Measurements from ENCODE around the gene SNRNP25.
"Not testable (repeated sequence)": the region's sequence is repeated elsewhere in the genome, so short reads cannot be mapped to it uniquely, and the experiment has no call there.

SNRNP25 gene

GRCh38 chr16:53346-54236 lies at the start of gene SNRNP25, which contains the start of gene POLR3K:
Gene SNRNP25, plus strand, starts transcription at chr16:53828. Its CDS starts 189 bp downstream, at chr16:54017.
Gene POLR3K, minus strand, starts transcription at chr16:53608. Its CDS starts 22 bp downstream, at chr16:53586.
- peak; percentile 95 for DNase-seq

- no peak for DNase-seq
These were observed 43.5 kb upstream of the SNRNP25 start for GRCh38 chr16:9903-10665.

GRCh38 chr16:10772-11171 lies 42.9 kb upstream of the SNRNP25 start:
- DNase-seq, result peak; percentile 92

- DNase-seq, result not testable (repeated sequence)
These were observed 36.4 kb upstream of the SNRNP25 start for GRCh38 chr16:17062-17765.

GRCh38 chr16:20886-21285 lies 32.7 kb upstream of the SNRNP25 start:
- DNase-seq, result not testable (repeated sequence)

GRCh38 chr16:24151-24550 lies 29.5 kb upstream of the SNRNP25 start:
- not testable (repeated sequence) for DNase-seq

GRCh38 chr16:25926-26348 lies 27.7 kb upstream of the SNRNP25 start:
- not testable (repeated sequence) for DNase-seq

GRCh38 chr16:30627-31026 lies 23.0 kb upstream of the SNRNP25 start:
- not testable (repeated sequence) for DNase-seq

- not testable (repeated sequence) for DNase-seq
These were observed 20.3 kb upstream of the SNRNP25 start for GRCh38 chr16:33154-33876.

- DNase-seq, result no peak
These were observed 19.6 kb upstream of the SNRNP25 start for GRCh38 chr16:33877-34647.

GRCh38 chr16:34648-34987 lies 19.0 kb upstream of the SNRNP25 start:
- DNase-seq, result no peak

- DNase-seq, result no peak
These were observed 18.5 kb upstream of the SNRNP25 start for GRCh38 chr16:35011-35677.

GRCh38 chr16:35678-36305 lies 17.8 kb upstream of the SNRNP25 start:
- no peak for DNase-seq

GRCh38 chr16:36336-36984 lies 17.2 kb upstream of the SNRNP25 start:
- no peak for DNase-seq

- no peak for DNase-seq
These were observed 16.1 kb upstream of the SNRNP25 start for GRCh38 chr16:37511-37910.

GRCh38 chr16:38206-38605 lies 15.4 kb upstream of the SNRNP25 start:
- not testable (repeated sequence) for DNase-seq

- DNase-seq, result no peak
These were observed 14.4 kb upstream of the SNRNP25 start for GRCh38 chr16:38941-39892.

GRCh38 chr16:41439-42068 lies 12.1 kb upstream of the SNRNP25 start:
- DNase-seq, result no peak
